A549 treated with CpdA at 1 μM for 4 hours (cell line): ENCODE results near the gene EP400. TPM values are rescaled to one million over a fixed set of nuclear protein-coding genes. Genes with fewer than 3 reads are reported as not detected.

ENCODE experiments used
- total RNA-seq: library from RNA; stranded (reverse); fragments of 200-300 nt; extraction: Qiagen RNA extraction; gene quantifications from 5 replicates; pipeline ENCODE4 v1.2.3, GENCODE V29; 2022; ENCODE audit warnings: low read depth

The EP400 gene, protein sequence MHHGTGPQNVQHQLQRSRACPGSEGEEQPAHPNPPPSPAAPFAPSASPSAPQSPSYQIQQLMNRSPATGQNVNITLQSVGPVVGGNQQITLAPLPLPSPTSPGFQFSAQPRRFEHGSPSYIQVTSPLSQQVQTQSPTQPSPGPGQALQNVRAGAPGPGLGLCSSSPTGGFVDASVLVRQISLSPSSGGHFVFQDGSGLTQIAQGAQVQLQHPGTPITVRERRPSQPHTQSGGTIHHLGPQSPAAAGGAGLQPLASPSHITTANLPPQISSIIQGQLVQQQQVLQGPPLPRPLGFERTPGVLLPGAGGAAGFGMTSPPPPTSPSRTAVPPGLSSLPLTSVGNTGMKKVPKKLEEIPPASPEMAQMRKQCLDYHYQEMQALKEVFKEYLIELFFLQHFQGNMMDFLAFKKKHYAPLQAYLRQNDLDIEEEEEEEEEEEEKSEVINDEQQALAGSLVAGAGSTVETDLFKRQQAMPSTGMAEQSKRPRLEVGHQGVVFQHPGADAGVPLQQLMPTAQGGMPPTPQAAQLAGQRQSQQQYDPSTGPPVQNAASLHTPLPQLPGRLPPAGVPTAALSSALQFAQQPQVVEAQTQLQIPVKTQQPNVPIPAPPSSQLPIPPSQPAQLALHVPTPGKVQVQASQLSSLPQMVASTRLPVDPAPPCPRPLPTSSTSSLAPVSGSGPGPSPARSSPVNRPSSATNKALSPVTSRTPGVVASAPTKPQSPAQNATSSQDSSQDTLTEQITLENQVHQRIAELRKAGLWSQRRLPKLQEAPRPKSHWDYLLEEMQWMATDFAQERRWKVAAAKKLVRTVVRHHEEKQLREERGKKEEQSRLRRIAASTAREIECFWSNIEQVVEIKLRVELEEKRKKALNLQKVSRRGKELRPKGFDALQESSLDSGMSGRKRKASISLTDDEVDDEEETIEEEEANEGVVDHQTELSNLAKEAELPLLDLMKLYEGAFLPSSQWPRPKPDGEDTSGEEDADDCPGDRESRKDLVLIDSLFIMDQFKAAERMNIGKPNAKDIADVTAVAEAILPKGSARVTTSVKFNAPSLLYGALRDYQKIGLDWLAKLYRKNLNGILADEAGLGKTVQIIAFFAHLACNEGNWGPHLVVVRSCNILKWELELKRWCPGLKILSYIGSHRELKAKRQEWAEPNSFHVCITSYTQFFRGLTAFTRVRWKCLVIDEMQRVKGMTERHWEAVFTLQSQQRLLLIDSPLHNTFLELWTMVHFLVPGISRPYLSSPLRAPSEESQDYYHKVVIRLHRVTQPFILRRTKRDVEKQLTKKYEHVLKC (N-terminal part only)
- total RNA-seq = 22.9 to 27.6 TPM (median 24.2 TPM) in 5 replicates

DNA sequence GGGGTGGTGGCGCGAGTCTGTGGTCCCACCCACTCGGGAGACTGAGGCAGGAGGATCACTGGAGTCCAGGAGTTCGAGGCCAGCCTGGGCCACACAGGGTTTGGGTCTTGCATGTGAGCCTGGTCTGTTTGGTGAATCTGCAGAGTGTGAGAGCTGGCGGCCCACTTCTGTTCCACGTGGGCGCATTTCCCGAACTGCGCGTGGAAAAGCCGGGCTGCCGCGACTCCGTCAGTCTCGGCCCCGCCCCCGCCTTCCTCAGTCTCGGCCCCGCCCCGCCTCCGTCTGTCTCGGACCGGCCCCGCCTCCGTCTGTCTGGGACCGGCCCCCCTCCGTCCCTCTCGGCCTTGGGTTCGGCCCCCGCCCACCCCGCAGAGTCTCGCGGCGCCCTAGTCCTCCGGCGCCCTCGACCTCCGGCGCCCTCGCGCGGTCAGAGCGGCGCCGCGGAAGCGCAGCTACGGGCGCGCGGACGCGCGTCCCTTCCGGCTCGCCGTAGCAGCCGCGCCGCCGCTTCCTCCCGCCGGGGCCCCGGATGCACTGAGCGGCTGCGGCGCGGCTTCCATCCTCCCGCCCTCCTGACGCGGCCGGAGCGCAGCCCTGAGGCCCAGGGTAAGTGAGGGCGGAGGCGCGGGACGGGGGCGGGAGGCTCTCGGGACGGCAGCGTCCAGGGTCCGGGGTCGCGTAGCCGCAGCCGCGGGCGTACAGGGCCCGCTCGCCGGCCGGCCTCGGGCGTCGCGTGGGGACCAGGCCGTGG is at the start of gene EP400:
TSS of gene EP400 (plus strand) at position 512 of the 751 bp plus-strand sequence. CDS start 10,678 bp downstream, outside the sequence.

DNA sequence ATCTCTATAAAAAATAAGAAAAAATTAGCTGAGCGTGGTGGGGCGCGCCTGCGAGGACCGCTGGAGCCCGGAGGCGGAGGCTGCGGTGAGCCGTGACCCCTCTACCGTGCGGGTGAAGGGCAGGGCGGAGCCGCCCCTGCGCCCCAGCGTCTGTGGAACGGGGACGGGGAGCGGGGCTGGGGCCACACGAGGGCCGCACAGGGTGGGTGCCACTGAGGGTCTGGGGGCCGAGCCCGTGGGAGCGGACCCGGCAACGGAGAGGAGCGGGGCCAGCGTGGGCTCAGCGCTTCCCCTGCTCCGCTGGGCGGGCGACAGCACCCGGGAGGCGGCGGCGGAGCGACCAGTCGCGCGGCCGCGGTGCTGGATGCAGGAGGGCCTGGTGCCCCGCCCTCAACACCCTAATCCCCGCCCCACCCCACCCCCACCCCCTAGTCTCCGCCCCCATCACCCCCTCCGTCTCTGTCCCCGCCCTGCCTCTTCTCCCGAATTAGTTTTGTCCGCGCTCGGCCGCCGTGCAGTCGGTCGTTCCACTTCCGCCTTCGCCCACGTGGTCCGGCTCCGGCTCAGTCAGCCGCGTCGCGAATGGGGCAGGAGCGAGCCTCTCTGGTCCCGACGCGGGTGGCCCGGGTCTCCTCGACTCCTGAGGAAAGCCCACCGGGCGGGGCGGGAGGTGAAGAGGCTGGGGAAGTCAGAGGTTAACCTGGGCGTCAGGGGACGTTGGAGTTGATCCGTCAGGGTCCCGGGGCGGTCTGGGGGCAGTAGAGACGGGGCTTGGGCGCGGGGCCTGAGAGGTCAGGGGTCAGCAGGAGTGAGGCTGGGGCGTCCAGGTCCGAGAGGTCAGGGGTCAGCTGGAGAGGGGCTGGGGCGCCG is 20.8 kb upstream of the EP400 start, which contains the start of gene PUS1:
TSS of gene PUS1 (plus strand) at position 566 of the 870 bp plus-strand sequence. CDS start 447 bp downstream, outside the sequence.

Other genes with a start within 250 kb of the EP400 start
- gene SFSWAP, start 238.9 kb upstream of the EP400 start, total RNA-seq = 27.1 to 32.4 TPM (median 29.8 TPM) in 5 replicates
- 10.1 to 16.1 TPM (median 13.2 TPM) in 5 replicates for gene MMP17, start 121.5 kb upstream of the EP400 start, total RNA-seq
- 31.1 to 53.4 TPM (median 40.8 TPM) in 5 replicates for gene ULK1, start 55.3 kb upstream of the EP400 start, total RNA-seq
- 53.0 to 86.4 TPM (median 84.4 TPM) in 5 replicates for gene PUS1, start 20.7 kb upstream of the EP400 start, total RNA-seq
- gene DDX51, start 194.4 kb downstream of the EP400 start, total RNA-seq = 23.5 to 32.3 TPM (median 29.3 TPM) in 5 replicates
- gene NOC4L, start 194.5 kb downstream of the EP400 start, total RNA-seq = 38.9 to 61.5 TPM (median 59.1 TPM) in 5 replicates